ENCODE measurements around the gene NAA60.

The NAA60 gene

DNA sequence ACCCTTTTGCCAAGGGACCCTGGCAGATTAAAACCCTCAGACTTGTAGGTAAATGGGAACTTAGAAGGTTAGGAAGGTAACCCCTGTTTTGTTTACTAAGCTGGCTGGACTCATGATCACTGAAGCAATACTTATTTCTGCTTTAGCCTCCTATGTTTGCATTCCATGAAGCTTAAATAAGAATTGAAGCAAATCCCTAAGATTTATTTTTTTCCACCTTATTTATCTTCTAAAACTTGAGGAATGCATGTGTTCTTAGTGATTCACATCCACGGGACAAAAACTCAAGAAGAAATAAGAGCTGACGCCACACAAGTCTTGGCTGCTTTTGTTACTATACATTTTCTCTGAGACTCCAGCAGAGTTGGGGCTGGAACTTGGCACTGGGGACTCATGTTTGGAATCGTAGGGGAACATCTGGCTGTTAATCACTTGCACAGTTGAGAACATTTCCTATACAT is 92.8 kb downstream of the NAA60 start:
- Histone ChIP-seq H3K36me3 (ENCODE audit: control insufficient read depth, insufficient read depth, low read length) (peaks cover 40% of the 10 kb centered on the region), H3K4me1 (ENCODE audit: control insufficient read depth, insufficient read depth, low read length, poor library complexity, severe bottlenecking) (no peaks in the 10 kb centered on the region), H3K27ac (ENCODE audit: insufficient read depth, low read length, poor library complexity, severe bottlenecking) (no peak overlapping the region), H3K27me3 (replicated peaks; ENCODE audit: control insufficient read depth, insufficient read depth, low read length, poor library complexity, severe bottlenecking) (no peaks in the 10 kb centered on the region), H3K9me3 (ENCODE audit: control insufficient read depth, low read length) (no peaks in the 10 kb centered on the region), H3K4me3 (ENCODE audit: insufficient read depth, low read depth, low read length, poor library complexity, severe bottlenecking) (no peak overlapping the region)
- no peak for DNase-seq

Measured in effector memory CD4-positive, alpha-beta T cell (primary cell).